Neural cell (in vitro differentiated cells): ENCODE data around the gene KIF5A. TPM values are rescaled to one million over a fixed set of nuclear protein-coding genes. Genes with fewer than 3 reads are reported as not detected.

ENCODE experiments used
- H2AFZ ChIP-seq: fragments of 200-600, 300-800 bp; sonication (generic), shearing (Covaris generic); 2 replicates; pipeline ENCODE4 v1.6.0; 2014; ENCODE audit warnings: low read depth, mild to moderate bottlenecking, antibody characterized with exemption, low read length, moderate library complexity
- H3F3A ChIP-seq: fragments of 200-600 bp; shearing (Covaris generic); 2 replicates; pipeline ENCODE4 v1.6.1; 2016; ENCODE audit warnings: mild to moderate bottlenecking, moderate library complexity, mixed read lengths, antibody characterized with exemption, low read length; ENCODE audit not compliant: insufficient read depth, poor library complexity, severe bottlenecking
- H3K27ac ChIP-seq: fragments of 200-600, 300-800 bp; sonication (generic), shearing (Covaris generic); 2 replicates; pipeline ENCODE4 v1.5.1; 2014; ENCODE audit warnings: mild to moderate bottlenecking, low read length, moderate library complexity
- H3K27me3 ChIP-seq: fragments of 300-800, 200-600 bp; sonication (generic), shearing (Covaris generic); 2 replicates; pipeline ENCODE4 v1.6.0; 2014; ENCODE audit warnings: mild to moderate bottlenecking, low read depth, low read length, moderate library complexity; ENCODE audit not compliant: insufficient read depth
- H3K36me3 ChIP-seq: fragments of 300-800, 200-600 bp; sonication (generic), shearing (Covaris generic); 2 replicates; pipeline ENCODE4 v1.5.1; 2014; ENCODE audit warnings: mild to moderate bottlenecking, antibody characterized with exemption, low read length, moderate library complexity; ENCODE audit not compliant: insufficient read depth
- H3K4me2 ChIP-seq: fragments of 300-800, 200-600 bp; sonication (generic), shearing (Covaris generic); 2 replicates; pipeline ENCODE4 v1.6.0; 2014; ENCODE audit warnings: mild to moderate bottlenecking, low read length
- H3K4me3 ChIP-seq: fragments of 300-800, 200-600 bp; sonication (generic), shearing (Covaris generic); 2 replicates; pipeline ENCODE4 v1.5.1; 2014; ENCODE audit warnings: mild to moderate bottlenecking, low read length, moderate library complexity
- H3K79me2 ChIP-seq: fragments of 200-600 bp; shearing (Covaris generic); replicated peaks from 2 replicates; pipeline ENCODE4 v1.6.0; 2014; ENCODE audit warnings: mild to moderate bottlenecking, low read length, moderate library complexity; ENCODE audit not compliant: insufficient read depth
- H3K9ac ChIP-seq: fragments of 300-800, 200-600 bp; sonication (generic), shearing (Covaris generic); 2 replicates; pipeline ENCODE4 v1.6.1; 2016; ENCODE audit warnings: mild to moderate bottlenecking, low read length, mixed read lengths
- H3K9me2 ChIP-seq: fragments of 200-600 bp; shearing (Covaris generic); 2 replicates; pipeline ENCODE4 v1.6.1; 2016; ENCODE audit warnings: mild to moderate bottlenecking, low read length, mixed read lengths; ENCODE audit not compliant: insufficient read depth
- H3K9me3 ChIP-seq: fragments of 200-600, 300-800 bp; sonication (generic), shearing (Covaris generic); 2 replicates; pipeline ENCODE4 v1.6.1; 2016; ENCODE audit warnings: mild to moderate bottlenecking, mixed run types, low read length, moderate library complexity, mixed read lengths
- H4K20me1 ChIP-seq: fragments of 200-600 bp; shearing (Covaris generic); 2 replicates; pipeline ENCODE4 v1.6.1; 2016; ENCODE audit warnings: mild to moderate bottlenecking, mixed run types; ENCODE audit not compliant: insufficient read depth
- CTCF ChIP-seq: fragments of 450-650 bp; IDR thresholded peaks from 2 replicates; pipeline ENCODE4 v1.5.1; 2014; ENCODE audit warnings: antibody characterized with exemption, mild to moderate bottlenecking, moderate library complexity; ENCODE audit not compliant: poor library complexity, severe bottlenecking
- EP300 ChIP-seq: fragments of 450-650 bp; conservative IDR thresholded peaks from 2 replicates; pipeline ENCODE4 v1.6.1; 2014; ENCODE audit warnings: antibody characterized with exemption, mild to moderate bottlenecking, moderate library complexity; ENCODE audit not compliant: poor library complexity, severe bottlenecking
- EZH2 ChIP-seq: fragments of 200-600, 300-800 bp; shearing (Covaris generic), sonication (generic); IDR thresholded peaks from 2 replicates; pipeline ENCODE4 v1.6.1; 2014; ENCODE audit warnings: antibody characterized with exemption, low read length, borderline replicate concordance, mild to moderate bottlenecking; ENCODE audit not compliant: insufficient read depth, poor library complexity, severe bottlenecking
- MXI1 ChIP-seq: fragments of 450-650 bp; conservative IDR thresholded peaks from 2 replicates; pipeline ENCODE4 v1.6.1; 2014; ENCODE audit warnings: antibody characterized with exemption, mild to moderate bottlenecking; ENCODE audit not compliant: poor library complexity, severe bottlenecking
- POLR2AphosphoS5 ChIP-seq: IDR thresholded peaks from 2 replicates; pipeline ENCODE4 v1.6.1; 2012
- RAD21 ChIP-seq: fragments of 450-650 bp; conservative IDR thresholded peaks from 2 replicates; pipeline ENCODE4 v1.6.1; 2014; ENCODE audit warnings: antibody characterized with exemption, mild to moderate bottlenecking, moderate library complexity
- REST ChIP-seq: IDR thresholded peaks from 2 replicates; pipeline ENCODE4 v1.6.1; 2012; ENCODE audit warnings: borderline replicate concordance
- SMC3 ChIP-seq: fragments of 450-650 bp; conservative IDR thresholded peaks from 2 replicates; pipeline ENCODE4 v1.6.1; 2014; ENCODE audit warnings: antibody characterized with exemption, mild to moderate bottlenecking, moderate library complexity; ENCODE audit not compliant: poor library complexity
- TAF1 ChIP-seq: IDR thresholded peaks from 2 replicates; pipeline ENCODE4 v1.6.1; 2012; ENCODE audit warnings: low read depth
- polyA plus RNA-seq: library from polyadenylated mRNA; depleted of rRNA; stranded (reverse); fragments of >200 nt; gene quantifications from 2 replicates; pipeline ENCODE4 v1.2.3, GENCODE V29; 2014

KIF5A gene
- polyA plus RNA-seq, 1 donor from 2014 or later, result 58.8 TPM

- H3K4me3 ChIP-seq, result no peak overlapping the region
- H2AFZ ChIP-seq, result no peak overlapping the region
- no peak for TF ChIP-seq MXI1
- TF ChIP-seq EP300, result no peak
- TF ChIP-seq TAF1, result no peak
- no peak for TF ChIP-seq SMC3
- TF ChIP-seq POLR2AphosphoS5, result no peak
- TF ChIP-seq CTCF, result no peak
- H3K4me2 ChIP-seq, result no peak overlapping the region
- H3K9me3 ChIP-seq, result no peaks in the 10 kb centered on the region
- H3K9ac ChIP-seq, result no peak overlapping the region
- no peaks in the 10 kb centered on the region for H3F3A ChIP-seq
- H3K27me3 ChIP-seq, result no peaks in the 10 kb centered on the region
- no peaks in the 10 kb centered on the region for H4K20me1 ChIP-seq
- peaks cover 19% of the 10 kb centered on the region for H3K79me2 ChIP-seq
- H3K36me3 ChIP-seq, result peaks cover 7% of the 10 kb centered on the region
- H3K27ac ChIP-seq, result no peak overlapping the region
- H3K9me2 ChIP-seq, result no peaks in the 10 kb centered on the region
These were observed 33.8 kb upstream of the KIF5A start for GRCh38 chr12:57515934-57516541.

DNA sequence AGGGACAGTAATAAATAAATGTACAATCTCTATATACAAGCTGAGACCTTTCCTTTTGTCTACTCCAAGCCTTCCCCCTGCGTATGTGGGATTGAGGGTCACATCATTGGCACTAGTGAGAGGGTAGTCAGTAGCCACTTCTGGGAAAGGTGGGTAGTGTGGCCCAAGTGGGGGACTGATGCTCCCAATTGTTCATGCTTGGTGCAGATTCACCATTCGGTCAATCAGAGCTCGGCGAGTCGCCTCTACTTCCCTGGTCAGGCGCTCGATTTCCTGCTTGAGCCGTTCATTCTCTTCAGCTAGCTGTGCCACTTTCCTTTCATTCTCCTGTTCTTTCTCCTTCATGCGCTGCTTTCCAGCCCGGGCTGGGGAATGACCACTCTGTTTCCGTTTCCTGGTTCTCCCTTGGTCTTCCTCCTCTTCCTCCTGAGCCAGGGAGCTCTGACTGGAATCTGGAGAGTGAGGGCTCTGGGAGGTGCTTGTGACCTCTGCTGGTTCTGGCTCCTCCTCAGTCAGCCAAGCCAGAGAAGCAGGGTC, 33.2 kb upstream of the KIF5A start:
- Histone ChIP-seq H3K4me3 (no peak overlapping the region), H3K79me2 (peaks cover 19% of the 10 kb centered on the region), H3K36me3 (peaks cover 5% of the 10 kb centered on the region), H3K27ac (no peak overlapping the region), H3K27me3 (no peaks in the 10 kb centered on the region), H4K20me1 (no peaks in the 10 kb centered on the region), H3K9me2 (no peaks in the 10 kb centered on the region), H3K9me3 (no peaks in the 10 kb centered on the region), H3K4me2 (no peak overlapping the region), H2AFZ (no peak overlapping the region), H3F3A (no peaks in the 10 kb centered on the region), H3K9ac (no peak overlapping the region)
- no peak for TF ChIP-seq EZH2
- no peak for TF ChIP-seq MXI1
- TF ChIP-seq SMC3, result no peak
- no peak for TF ChIP-seq CTCF
- no peak for TF ChIP-seq POLR2AphosphoS5
- TF ChIP-seq REST, result no peak
- TF ChIP-seq TAF1, result no peak
- no peak for TF ChIP-seq RAD21
- TF ChIP-seq EP300, result no peak
